Endothelial cell of umbilical vein (primary cell): Measurements from ENCODE around the gene MLF2. TPM values are rescaled to one million over a fixed set of nuclear protein-coding genes. Genes with fewer than 3 reads are reported as not detected.

Experiments
- BruUV-seq: library from RNA; stranded (reverse); fragments of 400-500 nt; replicated peaks from 2 replicates; lab custom pipeline; 2021; lab: Mats Ljungman, UMichigan
- CTCF ChIA-PET: fragments of 300-600, 350-600 bp; sonication (Branson Sonifier 250); formaldehyde crosslinking; loops from one replicate; lab custom pipeline; 2021; ENCODE audit warnings: antibody characterized with exemption, inconsistent platforms; lab: Charles Lee
- POLR2A ChIA-PET: fragments of 300-600, 350-600 bp; sonication (Branson Sonifier 250); formaldehyde crosslinking; loops from one replicate; lab custom pipeline; 2021; ENCODE audit warnings: antibody characterized with exemption, inconsistent platforms; lab: Charles Lee
- DNase-seq: peaks from one replicate; pipeline ENCODE4 v3.0.0-alpha.2; 2011; ENCODE audit warnings: low read depth, low spot score
- FAIRE-seq: peaks from 2 replicates; lab custom pipeline; 2011; peaks lifted over from hg19 to GRCh38; lab: Jason Lieb, UNC
- H2AFZ ChIP-seq: 2 replicates; pipeline ENCODE4 v1.6.0; 2012; ENCODE audit warnings: low read depth, low read length, control low read depth, inconsistent platforms
- H3K27ac ChIP-seq: 2 replicates; pipeline ENCODE4 v1.5.1; 2011; ENCODE audit warnings: low read depth, mild to moderate bottlenecking, control low read depth, low read length, moderate library complexity; ENCODE audit not compliant: insufficient read depth
- H3K27me3 ChIP-seq, 2 experiments: 2 replicates each; pipeline versions ENCODE4 v1.6.0 to v1.6.1; 2011; ENCODE audit warnings: low read length in 2 of 2, mixed read lengths in 1 of 2; ENCODE audit not compliant: control insufficient read depth in 2 of 2, insufficient read depth in 2 of 2
- H3K36me3 ChIP-seq, 2 experiments: 2 replicates in 1 of 2; 3 replicates in 1 of 2; pipeline ENCODE4 v1.5.1; 2011; ENCODE audit warnings: low read length in 2 of 2, mild to moderate bottlenecking in 1 of 2, moderate library complexity in 1 of 2; ENCODE audit not compliant: control insufficient read depth in 2 of 2, insufficient read depth in 2 of 2; ENCODE audit errors: extremely low read depth in 1 of 2
- H3K4me1 ChIP-seq: 3 replicates; pipeline ENCODE4 v1.5.1; 2011; ENCODE audit warnings: mild to moderate bottlenecking, low read length; ENCODE audit not compliant: control insufficient read depth, insufficient read depth; ENCODE audit errors: extremely low read depth
- H3K4me2 ChIP-seq: 2 replicates; pipeline ENCODE4 v1.6.1; 2011; ENCODE audit warnings: low read length, control low read depth, mixed read lengths; ENCODE audit not compliant: insufficient read depth
- H3K4me3 ChIP-seq, 3 experiments: fragments of 200-600 bp in 1 of 3; sonication (generic), shearing (Covaris generic) in 1 of 3; replicated peaks in 1 of 3; 2 replicates each; pipeline ENCODE4 v1.5.1; 2011 to 2016; ENCODE audit warnings: control low read depth in 3 of 3, low read length in 3 of 3, mild to moderate bottlenecking in 2 of 3, inconsistent platforms in 1 of 3, low read depth in 1 of 3, moderate library complexity in 1 of 3; ENCODE audit not compliant: insufficient read depth in 1 of 3
- H3K79me2 ChIP-seq: 2 replicates; pipeline ENCODE4 v1.6.0; 2012; ENCODE audit warnings: low read length, inconsistent platforms; ENCODE audit not compliant: control insufficient read depth, insufficient read depth
- H3K9ac ChIP-seq: replicated peaks from 2 replicates; pipeline ENCODE3; 2011; ENCODE audit warnings: low read length, control low read depth; ENCODE audit not compliant: insufficient read depth; ENCODE audit errors: extremely low read depth
- H3K9me1 ChIP-seq: replicated peaks from 3 replicates; pipeline ENCODE4 v1.6.0; 2011; ENCODE audit warnings: mild to moderate bottlenecking, low read length; ENCODE audit not compliant: control insufficient read depth, insufficient read depth; ENCODE audit errors: extremely low read depth
- H3K9me3 ChIP-seq: replicated peaks from 2 replicates; pipeline ENCODE4 v1.5.1; 2012; ENCODE audit warnings: low read length, inconsistent platforms; ENCODE audit not compliant: control insufficient read depth, insufficient read depth
- H4K20me1 ChIP-seq: replicated peaks from 2 replicates; pipeline ENCODE3; 2011; ENCODE audit warnings: mild to moderate bottlenecking, low read length; ENCODE audit not compliant: control insufficient read depth, insufficient read depth; ENCODE audit errors: extremely low read depth
- CTCF ChIP-seq, 2 donors: IDR thresholded peaks; 1 replicate in 1 of 2; 2 replicates in 1 of 2; pipeline ENCODE4 v1.5.1; 2011; ENCODE audit warnings: low read length in 2 of 2, mild to moderate bottlenecking in 2 of 2, moderate library complexity in 2 of 2, control low read depth in 1 of 2, inconsistent platforms in 1 of 2, low read depth in 1 of 2; ENCODE audit not compliant: insufficient read depth in 1 of 2; ENCODE audit errors: extremely low read depth in 1 of 2
- EZH2 ChIP-seq: IDR thresholded peaks from 2 replicates; pipeline ENCODE4 v1.6.1; 2012; ENCODE audit warnings: borderline replicate concordance, low read depth, mild to moderate bottlenecking, moderate library complexity, low read length, inconsistent platforms; ENCODE audit not compliant: severe bottlenecking
- FOS ChIP-seq: IDR thresholded peaks from 2 replicates; pipeline ENCODE4 v1.6.1; 2011; ENCODE audit warnings: mild to moderate bottlenecking, low read length, moderate library complexity, borderline replicate concordance; ENCODE audit not compliant: insufficient read depth
- GATA2 ChIP-seq: IDR thresholded peaks from 2 replicates; pipeline ENCODE4 v1.7.0; 2011; ENCODE audit warnings: low read depth, mild to moderate bottlenecking, moderate library complexity, mixed read lengths, low read length; ENCODE audit not compliant: insufficient read length, insufficient read depth
- JUN ChIP-seq: IDR thresholded peaks from 2 replicates; pipeline ENCODE4 v1.6.1; 2011; ENCODE audit warnings: borderline replicate concordance, low read depth; ENCODE audit not compliant: insufficient read length, insufficient read depth
- MYC ChIP-seq: IDR thresholded peaks from one replicate; pipeline ENCODE4 v1.6.1; 2011; ENCODE audit warnings: mild to moderate bottlenecking, low read depth, low read length
- POLR2A ChIP-seq: IDR thresholded peaks from 2 replicates; pipeline ENCODE4 v1.6.1; 2012; ENCODE audit warnings: low read depth, mild to moderate bottlenecking, control low read depth, low read length
- POLR2AphosphoS5 ChIP-seq: IDR thresholded peaks from 2 replicates; pipeline ENCODE4 v1.6.1; 2012; ENCODE audit warnings: low read depth, mild to moderate bottlenecking, control low read depth, low read length, moderate library complexity; ENCODE audit not compliant: insufficient read depth
- dilution Hi-C: fragments of 300-500 bp; cut with MboI; formaldehyde crosslinking; loops from one replicate; pipeline ENCODE4 v1.15.0; 2019; ENCODE audit warnings: low sequenced_read_pairs; ENCODE audit not compliant: extremely low pct_ligation_motif_present
- intact Hi-C: fragments of 100-400 bp; cut with micrococcal nuclease; formaldehyde crosslinking; loops from one replicate; pipeline ENCODE4 v1.10.0; 2022
- polyA plus RNA-seq, 4 experiments: library from polyadenylated mRNA; depleted of rRNA in 3 of 4; stranded (reverse) in 3 of 4; unstranded in 1 of 4; fragments of >200 nt; gene quantifications; 2 replicates each; pipeline versions ENCODE4 v1.2.1 to v1.2.3, GENCODE V29; 2011 to 2012; ENCODE audit warnings: missing spikeins in 1 of 4
- total RNA-seq: library from RNA; stranded (reverse); gene quantifications from 2 replicates; pipeline ENCODE4 v1.2.3, GENCODE V29; 2021
- TF ChIP-seq, protein P1 (sequence below): IDR thresholded peaks from 2 replicates; pipeline ENCODE4 v1.6.1; 2011; ENCODE audit not compliant: insufficient read depth, insufficient read length

Gene MLF2
- total and polyA plus RNA-seq, 2 donors (not counting 3 experiments of a cell fraction or from before 2014, with no cell fraction given) = 147 to 306 TPM

DNA sequence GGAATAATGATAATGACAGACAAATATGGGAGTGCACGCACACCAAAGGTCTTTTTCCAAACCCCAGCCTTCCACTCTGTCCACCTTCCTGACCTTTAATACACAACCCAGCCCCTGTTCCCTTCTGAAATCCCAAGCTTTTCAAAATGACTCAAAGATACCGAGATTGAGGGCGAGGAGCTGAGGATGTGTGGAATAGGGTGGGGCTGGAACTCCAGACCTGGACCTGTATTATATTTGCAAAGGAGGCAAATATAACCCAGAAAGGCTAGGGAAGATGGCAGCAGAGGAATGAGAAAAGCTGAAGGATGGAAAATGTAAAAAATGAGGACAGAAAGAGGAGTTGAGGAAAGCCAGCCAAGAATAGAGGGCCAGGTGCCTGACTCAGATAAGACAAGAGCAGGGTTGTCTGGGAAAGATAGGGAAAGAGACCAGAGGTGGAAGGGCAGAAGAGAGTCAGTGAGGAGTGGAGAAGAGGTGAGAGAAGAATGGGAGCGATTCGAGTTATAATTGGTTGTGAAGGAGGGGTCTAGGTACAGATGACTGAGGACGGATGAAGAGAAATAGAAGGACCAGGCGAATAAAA lies 12.2 kb upstream of the MLF2 start:
- H3K4me1 ChIP-seq = peaks cover 38% of the 10 kb centered on the region
- peak overlapping the region in 1 of 3 experiments; percentile 21 for H3K4me3 ChIP-seq
- intact Hi-C loops (no loop called here), dilution Hi-C loops (no loop called here)
- no peak for TF ChIP-seq JUN
- no peak for TF ChIP-seq CTCF (IDR thresholded peaks at IDR 0.05; ENCODE audit: extremely low read depth in 1 of 2, insufficient read depth in 1 of 2, low read depth in 1 of 2, low read length in 2 of 2)
- TF ChIP-seq MYC = no peak
- no peak for TF ChIP-seq POLR2A
- TF ChIP-seq FOS = no peak
- no peak for TF ChIP-seq EZH2
- TF ChIP-seq POLR2AphosphoS5 = no peak
- no peak for TF ChIP-seq GATA2
- TF ChIP-seq, protein P1, sequence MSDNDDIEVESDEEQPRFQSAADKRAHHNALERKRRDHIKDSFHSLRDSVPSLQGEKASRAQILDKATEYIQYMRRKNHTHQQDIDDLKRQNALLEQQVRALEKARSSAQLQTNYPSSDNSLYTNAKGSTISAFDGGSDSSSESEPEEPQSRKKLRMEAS = no peak
- peak; percentile 41 for DNase-seq
- no peak overlapping the region for H3K9ac ChIP-seq
- H3K79me2 ChIP-seq = peaks cover 32% of the 10 kb centered on the region
- no peaks in the 10 kb centered on the region for H3K9me3 ChIP-seq
- no peaks in the 10 kb centered on the region for H4K20me1 ChIP-seq
- H3K4me2 ChIP-seq = peak overlapping the region; percentile 33
- H3K27me3 ChIP-seq = no peaks in the 10 kb centered on the region
- peaks cover 0 to 9% of the 10 kb centered on the region in 2 experiments for H3K36me3 ChIP-seq
- no TSS peak for BruUV-seq
- FAIRE-seq = peak; percentile 80
- peak overlapping the region; percentile 28 for H2AFZ ChIP-seq
- CTCF ChIA-PET = interaction anchor here (1.1 to 8.4 kb wide), 5 partner anchors 12 to 60 kb away, joined by 4 to 234 read pairs (median 12); partner anchors contain the start of genes COPS7A and MLF2
- POLR2A ChIA-PET = interaction anchor here (0.8 to 2.5 kb wide), 5 partner anchors 12 to 294 kb away, joined by 3 to 43 read pairs (median 9); partner anchors contain the start of genes COPS7A, GPR162, MLF2 and TPI1
- H3K27ac ChIP-seq = peak overlapping the region; percentile 70
- H3K9me1 ChIP-seq = no peaks in the 10 kb centered on the region
